Ovary (tissue), 9 donors: ENCODE data around the gene RAD52. TPM values are rescaled to one million over a fixed set of nuclear protein-coding genes. Genes with fewer than 3 reads are reported as not detected.

Experiments used
- DNase-seq, 5 donors: peaks; one replicate each; pipeline ENCODE4 v3.0.0-alpha.2; 2019 to 2020
- H3K27ac ChIP-seq, 2 donors: fragments of 200-600 bp; one replicate each; pipeline versions ENCODE4 v1.5.1 to v1.8.0; 2019 to 2022
- H3K27me3 ChIP-seq: fragments of 200-600 bp; one replicate; pipeline ENCODE4 v1.8.0; 2022
- H3K36me3 ChIP-seq: fragments of 200-600 bp; sonication (generic); one replicate; pipeline ENCODE4 v1.5.1; 2019
- H3K4me1 ChIP-seq: one replicate; pipeline ENCODE4 v1.8.1; 2013; ENCODE audit warnings: mild to moderate bottlenecking, moderate library complexity; ENCODE audit not compliant: insufficient read depth
- H3K4me3 ChIP-seq: fragments of 200-600 bp; sonication (generic); one replicate; pipeline ENCODE4 v1.5.1; 2017
- H3K9me3 ChIP-seq, 2 donors: fragments of 200-600 bp in 1 of 2; sonication (generic) in 1 of 2; one replicate each; pipeline versions ENCODE4 v1.5.1 to v1.8.1; 2013 to 2019; ENCODE audit warnings: mild to moderate bottlenecking in 1 of 2, moderate library complexity in 1 of 2
- CTCF ChIP-seq, 3 donors: fragments of 450-650 bp in 2 of 3; fragments of 200-600 bp in 1 of 3; IDR thresholded peaks; one replicate each; pipeline versions ENCODE4 v1.5.1 to v1.8.0; 2016 to 2022; ENCODE audit warnings: antibody characterized with exemption in 3 of 3, mild to moderate bottlenecking in 1 of 3
- EP300 ChIP-seq: sonication (generic); formaldehyde crosslinking; IDR thresholded peaks from one replicate; pipeline ENCODE4 v1.6.1; 2017; ENCODE audit warnings: antibody characterized with exemption
- POLR2A ChIP-seq: fragments of 450-650 bp; IDR thresholded peaks from one replicate; pipeline ENCODE4 v1.6.1; 2017; ENCODE audit warnings: antibody characterized with exemption, mild to moderate bottlenecking, moderate library complexity
- WGBS, 3 donors: extraction: QIAGEN DNeasy Blood & Tissue Kit in 1 of 3; methylation state at CpG; one replicate each; pipeline versions ENCODE4 v1.1.5 to v1.1.7; 2013 to 2017; 5-methylcytosine and 5-hydroxymethylcytosine counted together
- intact Hi-C, 4 donors: fragments of 100-400 bp; cut with DNase I; formaldehyde crosslinking; loops; one replicate each; pipeline versions ENCODE4 v1.11.0 to v1.15.1; 2022 to 2023
- polyA plus RNA-seq, 2 donors: library from polyadenylated mRNA; stranded (reverse); fragments of 200-250 nt in 1 of 2; fragments of 350-450 nt in 1 of 2; fragmentation: Illumina TruSeq in 1 of 2; extraction: RNeasy Lipid Tissue Mini Kit (QIAGEN cat#74804) in 1 of 2; gene quantifications; one replicate each; pipeline ENCODE4 v1.2.3, GENCODE V29; 2013 to 2014
- total RNA-seq, 7 donors: library from RNA; depleted of rRNA in 2 of 7; stranded (reverse); fragments of >200 nt in 2 of 7; fragmentation: NEBNext Ultra II Directional in 3 of 7; extraction: Animal tissue kit (Norgen Biotek cat#: 25700) in 3 of 7; gene quantifications; one replicate each; pipeline versions ENCODE4 v1.1.0 to v1.2.4, GENCODE V29; 2016 to 2023
- donor health status: DM: no; HTN: no; CAD: no; lungs with moderate emphysema.
- donor health status: DM: no; HTN: no; CAD: no.
- donor health status: Bipolar disorder and iron deficiency.
- donor health status: DM: yes; HTN: yes; CAD: no.
- donor health status: DM: no; HTN: no; CAD: no.
- donor health status: DM: yes; HTN: yes; CAD: no.

RAD52 gene
- total and polyA plus RNA-seq, 9 donors: 8.9 to 20.2 (median 13.0) TPM

- TF ChIP-seq EP300 (no peak), POLR2A (no peak), CTCF (IDR thresholded peaks at IDR 0.05) (no peak)
- 95 to 96% (median 96%) methylated on average over 8 of the region's 8 CpGs for WGBS, 3 donors
- no peak for DNase-seq
- Histone ChIP-seq H3K27me3 (no peaks in the 10 kb centered on the region), H3K4me3 (no peak overlapping the region), H3K9me3 (no peaks in the 10 kb centered on the region), H3K27ac (no peak overlapping the region), H3K36me3 (no peaks in the 10 kb centered on the region), H3K4me1 (no peaks in the 10 kb centered on the region)
- intact Hi-C loops: no loop called here
Measured at GRCh38 chr12:981176-981828, 31.8 kb upstream of the RAD52 start.

- no peak overlapping the region for H3K27ac ChIP-seq
- H3K4me1 ChIP-seq: no peaks in the 10 kb centered on the region
- intact Hi-C loops: no loop called here
- H3K4me3 ChIP-seq: no peak overlapping the region
- no peaks in the 10 kb centered on the region for H3K9me3 ChIP-seq
- no peaks in the 10 kb centered on the region for H3K27me3 ChIP-seq
- 71 to 87% (median 76%) methylated on average over 5 of the region's 5 CpGs for WGBS, 3 donors
- no peak for DNase-seq
- TF ChIP-seq POLR2A (no peak), EP300 (no peak), CTCF (IDR thresholded peaks at IDR 0.05) (no peak)
- no peaks in the 10 kb centered on the region for H3K36me3 ChIP-seq
Measured at GRCh38 chr12:979349-979748, 29.9 kb upstream of the RAD52 start.

- H3K36me3 ChIP-seq: no peaks in the 10 kb centered on the region
- no peak for DNase-seq
- H3K27ac ChIP-seq: no peak overlapping the region
- TF ChIP-seq EP300: no peak
- TF ChIP-seq POLR2A: no peak
- intact Hi-C loops: no loop called here
- WGBS, 3 donors: 91 to 99% (median 96%) methylated on average over 4 of the region's 4 CpGs
- no peaks in the 10 kb centered on the region for H3K27me3 ChIP-seq
- H3K4me3 ChIP-seq: no peak overlapping the region
- no peaks in the 10 kb centered on the region for H3K4me1 ChIP-seq
- H3K9me3 ChIP-seq: no peaks in the 10 kb centered on the region
Measured at GRCh38 chr12:977156-977555, 27.7 kb upstream of the RAD52 start.

- intact Hi-C loops: no loop called here
- DNase-seq: no peak
- WGBS, 3 donors: 78 to 89% (median 88%) methylated on average over 6 of the region's 6 CpGs
- Histone ChIP-seq H3K27me3 (no peaks in the 10 kb centered on the region), H3K27ac (no peak overlapping the region), H3K4me3 (no peak overlapping the region), H3K36me3 (no peaks in the 10 kb centered on the region), H3K4me1 (no peaks in the 10 kb centered on the region), H3K9me3 (no peaks in the 10 kb centered on the region)
- TF ChIP-seq EP300 (no peak), POLR2A (no peak), CTCF (IDR thresholded peaks at IDR 0.05) (no peak)
Measured at GRCh38 chr12:976644-977043, 27.1 kb upstream of the RAD52 start.

- Histone ChIP-seq H3K27me3 (no peaks in the 10 kb centered on the region), H3K9me3 (no peaks in the 10 kb centered on the region), H3K27ac (no peak overlapping the region), H3K36me3 (no peaks in the 10 kb centered on the region), H3K4me3 (no peak overlapping the region), H3K4me1 (no peaks in the 10 kb centered on the region)
- 92 to 94% (median 93%) methylated on average over 4 of the region's 4 CpGs for WGBS, 3 donors
- DNase-seq: no peak
- intact Hi-C loops: no loop called here
- TF ChIP-seq EP300 (no peak), CTCF (IDR thresholded peaks at IDR 0.05) (no peak), POLR2A (no peak)
Measured at GRCh38 chr12:974271-974862, 24.9 kb upstream of the RAD52 start.
